ENCODE measurements around the gene ODC1. TPM values are rescaled to one million over a fixed set of nuclear protein-coding genes. Genes with fewer than 3 reads are reported as not detected.
A peak's percentile ranks its signal among the peaks of the same experiment; 100 is the strongest.

ODC1 gene
- total and polyA plus RNA-seq, 12 donors: 4.1 to 92.8 (median 56.0) TPM

- intact Hi-C loops (cut with DNase I): loop anchor here in 7 of 10 donors (2.0 to 10.0 kb wide), 10 partner anchors 75 to 285 kb away; partner anchors contain the start of genes HPCAL1 (in 4 of the 7) and RRM2 (in 3 of the 7)
- Histone ChIP-seq H3K9me3 (peaks cover 0 to 2% (median 0%) of the 10 kb centered on the region in 11 donors), H3K4me1 (peaks cover 20 to 79% (median 59%) of the 10 kb centered on the region in 9 donors), H3K4me3 (no peak overlapping the region), H3K36me3 (peaks cover 0 to 4% (median 0%) of the 10 kb centered on the region in 9 donors), H3K27ac (peak overlapping the region in 9 of 10 donors; percentile 10 to 87 (median 60)), H3K27me3 (no peaks in the 10 kb centered on the region)
- TF ChIP-seq CTCF (IDR thresholded peaks at IDR 0.05): no peak
- ATAC-seq (no peak), DNase-seq (no peak)
- WGBS, 2 donors: 79 to 89% methylated on average over 4 of the region's 4 CpGs
These were observed 40.7 kb downstream of the ODC1 start for GRCh38 chr2:10407432-10407831.

GRCh38 chr2:10406491-10407188, 41.5 kb downstream of the ODC1 start:
- Histone ChIP-seq H3K27ac (peak overlapping the region in 9 of 10 donors; percentile 42 to 87 (median 71)), H3K36me3 (peaks cover 0 to 3% (median 0%) of the 10 kb centered on the region in 9 donors), H3K27me3 (no peaks in the 10 kb centered on the region), H3K4me3 (no peak overlapping the region), H3K4me1 (peaks cover 23 to 87% (median 61%) of the 10 kb centered on the region in 9 donors), H3K9me3 (no peaks in the 10 kb centered on the region)
- no peak for TF ChIP-seq CTCF (IDR thresholded peaks at IDR 0.05)
- ATAC-seq (peak in 3 of 8 donors; percentile 3 to 18 (median 5)), DNase-seq (no peak)
- WGBS, 2 donors: 67 to 73% methylated on average over 18 of the region's 18 CpGs
- intact Hi-C loops (cut with DNase I): loop anchor here in 7 of 10 donors (2.0 to 10.0 kb wide), 10 partner anchors 74 to 284 kb away; partner anchors contain the start of genes HPCAL1 (in 4 of the 7) and RRM2 (in 3 of the 7)

- intact Hi-C loops (cut with DNase I): loop anchor here in 7 of 10 donors (2.0 to 10.0 kb wide), 10 partner anchors 74 to 284 kb away; partner anchors contain the start of genes HPCAL1 (in 4 of the 7) and RRM2 (in 3 of the 7)
- H3K9me3 ChIP-seq: no peaks in the 10 kb centered on the region
- H3K36me3 ChIP-seq: no peaks in the 10 kb centered on the region
- ATAC-seq (peak in 5 of 8 donors; percentile 12 to 74 (median 65)), DNase-seq (no peak)
- no peaks in the 10 kb centered on the region for H3K27me3 ChIP-seq
- no peak for TF ChIP-seq CTCF (IDR thresholded peaks at IDR 0.05)
- peaks cover 23 to 88% (median 68%) of the 10 kb centered on the region in 9 donors for H3K4me1 ChIP-seq
- WGBS, 2 donors: 65 to 79% methylated on average over 10 of the region's 10 CpGs
- peak overlapping the region in 9 of 10 donors; percentile 42 to 87 (median 71) for H3K27ac ChIP-seq
- no peak overlapping the region for H3K4me3 ChIP-seq
These were observed 42.1 kb downstream of the ODC1 start for GRCh38 chr2:10406016-10406415.

GRCh38 chr2:10405448-10405847, 42.7 kb downstream of the ODC1 start:
- WGBS, 2 donors: 47 to 55% methylated on average over 13 of the region's 13 CpGs
- intact Hi-C loops (cut with DNase I): loop anchor here in 7 of 10 donors (5.0 to 10.0 kb wide), 8 partner anchors 73 to 283 kb away; partner anchors contain the start of genes HPCAL1 (in 3 of the 7) and RRM2 (in 3 of the 7)
- peak overlapping the region in 1 of 10 donors; percentile 16 for H3K4me3 ChIP-seq
- no peak for TF ChIP-seq CTCF (IDR thresholded peaks at IDR 0.05)
- H3K9me3 ChIP-seq: no peaks in the 10 kb centered on the region
- DNase-seq (peak in 1 of 2 donors; percentile 59), ATAC-seq (peak in 7 of 8 donors; percentile 13 to 85 (median 44))
- no peaks in the 10 kb centered on the region for H3K27me3 ChIP-seq
- peak overlapping the region; percentile 9 to 87 (median 70) for H3K27ac ChIP-seq
- H3K4me1 ChIP-seq: peaks cover 23 to 91% (median 73%) of the 10 kb centered on the region in 9 donors
- no peaks in the 10 kb centered on the region for H3K36me3 ChIP-seq

Data from heart right ventricle (tissue), 16 donors.